Epithelial cell of esophagus (primary cell): ENCODE data around the gene CD8B2.
"Not testable (repeated sequence)": the region's sequence is repeated elsewhere in the genome, so short reads cannot be mapped to it uniquely, and the experiment has no call there.

Source experiments
- DNase-seq: peaks from one replicate; pipeline ENCODE4 v3.0.0; 2010; ENCODE audit warnings: low read depth
- H3K4me3 ChIP-seq: 2 replicates; pipeline ENCODE4 v1.5.1; 2011; ENCODE audit warnings: mild to moderate bottlenecking, low read length, control low read depth
- CTCF ChIP-seq: IDR thresholded peaks from 2 replicates; pipeline ENCODE4 v1.5.1; 2011; ENCODE audit warnings: low read depth, mild to moderate bottlenecking, low read length, control low read depth, inconsistent platforms; ENCODE audit not compliant: insufficient read depth; ENCODE audit errors: missing control alignments

CD8B2 gene

GRCh38 chr2:106547164-106547903 is 60.2 kb downstream of the CD8B2 start:
- DNase-seq = no peak
- no peak for TF ChIP-seq CTCF
- no peak overlapping the region for H3K4me3 ChIP-seq

GRCh38 chr2:106551417-106552130 is 64.4 kb downstream of the CD8B2 start:
- no peak for TF ChIP-seq CTCF
- no peak for DNase-seq

GRCh38 chr2:106552921-106553320 is 65.8 kb downstream of the CD8B2 start:
- H3K4me3 ChIP-seq = no peak overlapping the region
- no peak for DNase-seq
- no peak for TF ChIP-seq CTCF

More at GRCh38 chr2:106551417-106552130, 64.4 kb downstream of the CD8B2 start:
- no peak overlapping the region for H3K4me3 ChIP-seq

- no peak for TF ChIP-seq CTCF
- H3K4me3 ChIP-seq = no peak overlapping the region
- no peak for DNase-seq
Measured at GRCh38 chr2:106553321-106553720, 66.2 kb downstream of the CD8B2 start.

GRCh38 chr2:106554411-106554810 is 67.2 kb downstream of the CD8B2 start:
- TF ChIP-seq CTCF = no peak
- DNase-seq = no peak
- no peak overlapping the region for H3K4me3 ChIP-seq

- no peak for TF ChIP-seq CTCF
- no peak for DNase-seq
Measured at GRCh38 chr2:106555053-106555452, 67.9 kb downstream of the CD8B2 start.

GRCh38 chr2:106559786-106560185 is 72.6 kb downstream of the CD8B2 start:
- DNase-seq = peak; percentile 16
- H3K4me3 ChIP-seq = not testable (repeated sequence)

More at GRCh38 chr2:106555053-106555452, 67.9 kb downstream of the CD8B2 start:
- H3K4me3 ChIP-seq = no peak overlapping the region
